Activated CD4-positive, alpha-beta T cell treated with anti-CD3 and anti-CD28 coated beads for 48 hours (primary cell): Measurements from ENCODE around the gene GMEB2.
"Not testable (repeated sequence)": the region's sequence is repeated elsewhere in the genome, so short reads cannot be mapped to it uniquely, and the experiment has no call there.

Experiments used
- DNase-seq: peaks from one replicate; pipeline ENCODE4 v3.0.0-alpha.2; 2020

Gene GMEB2

GRCh38 chr20:63656451-63656850 lies 29.6 kb upstream of the GMEB2 start:
- no peak for DNase-seq

GRCh38 chr20:63655249-63655648 lies 28.3 kb upstream of the GMEB2 start:
- DNase-seq: no peak

- DNase-seq: no peak
Measured at GRCh38 chr20:63653974-63654668, 27.2 kb upstream of the GMEB2 start.

- peak; percentile 75 for DNase-seq
Measured at GRCh38 chr20:63653041-63653973, 26.4 kb upstream of the GMEB2 start, which contains the start of gene STMN3. Gene STMN3 (minus strand): TSS chr20:63653424. CDS start chr20:63653345, 79 bp downstream.

GRCh38 chr20:63652192-63652980 lies 25.5 kb upstream of the GMEB2 start:
- DNase-seq: no peak

GRCh38 chr20:63651942-63652191 lies 25.0 kb upstream of the GMEB2 start:
- DNase-seq: no peak

- not testable (repeated sequence) for DNase-seq
Measured at GRCh38 chr20:63650486-63650885, 23.6 kb upstream of the GMEB2 start.

- no peak for DNase-seq
Measured at GRCh38 chr20:63648895-63649589, 22.1 kb upstream of the GMEB2 start.

GRCh38 chr20:63648190-63648589 lies 21.3 kb upstream of the GMEB2 start:
- no peak for DNase-seq

- no peak for DNase-seq
Measured at GRCh38 chr20:63645218-63645617, 18.3 kb upstream of the GMEB2 start.

- DNase-seq: no peak
Measured at GRCh38 chr20:63643946-63644345, 17.0 kb upstream of the GMEB2 start.

- no peak for DNase-seq
Measured at GRCh38 chr20:63643499-63643898, 16.6 kb upstream of the GMEB2 start.

GRCh38 chr20:63642527-63643247 lies 15.8 kb upstream of the GMEB2 start:
- DNase-seq: no peak

GRCh38 chr20:63641792-63642523 lies 15.1 kb upstream of the GMEB2 start:
- DNase-seq: peak; percentile 98

- peak; percentile 65 for DNase-seq
Measured at GRCh38 chr20:63641146-63641791, 14.4 kb upstream of the GMEB2 start.

GRCh38 chr20:63640686-63641085 lies 13.8 kb upstream of the GMEB2 start:
- DNase-seq: not testable (repeated sequence)

GRCh38 chr20:63640086-63640485 lies 13.2 kb upstream of the GMEB2 start:
- DNase-seq: no peak

GRCh38 chr20:63639093-63639975 lies 12.4 kb upstream of the GMEB2 start:
- peak; percentile 76 for DNase-seq

GRCh38 chr20:63636752-63637628 lies 10.1 kb upstream of the GMEB2 start:
- no peak for DNase-seq
